Measurements from ENCODE around the gene PRODH2. TPM values are rescaled to one million over a fixed set of nuclear protein-coding genes. Genes with fewer than 3 reads are reported as not detected.
"Not testable (repeated sequence)": the region's sequence is repeated elsewhere in the genome, so short reads cannot be mapped to it uniquely, and the experiment has no call there.

The PRODH2 gene
- total RNA-seq, 1 donor from 2014 or later, result 0.46 TPM

- no peak for DNase-seq (ENCODE audit: low spot score)
These were observed 15.8 kb downstream of the PRODH2 start for GRCh38 chr19:35796645-35797542.

GRCh38 chr19:35795564-35795963 lies 17.1 kb downstream of the PRODH2 start:
- DNase-seq (ENCODE audit: low spot score), result not testable (repeated sequence)

GRCh38 chr19:35793381-35794165 lies 19.1 kb downstream of the PRODH2 start:
- no peak for DNase-seq (ENCODE audit: low spot score)

GRCh38 chr19:35792888-35793287 lies 19.8 kb downstream of the PRODH2 start:
- no peak for DNase-seq (ENCODE audit: low spot score)

GRCh38 chr19:35792312-35792711 lies 20.3 kb downstream of the PRODH2 start:
- no peak for DNase-seq (ENCODE audit: low spot score)

GRCh38 chr19:35791814-35792279 lies 20.8 kb downstream of the PRODH2 start:
- no peak for DNase-seq (ENCODE audit: low spot score)

- DNase-seq (ENCODE audit: low spot score), result no peak
These were observed 21.4 kb downstream of the PRODH2 start for GRCh38 chr19:35790981-35791813.

GRCh38 chr19:35789978-35790944 lies 22.4 kb downstream of the PRODH2 start:
- no peak for DNase-seq (ENCODE audit: low spot score)

GRCh38 chr19:35789195-35789977 lies 23.3 kb downstream of the PRODH2 start:
- DNase-seq (ENCODE audit: low spot score), result no peak

GRCh38 chr19:35788205-35788960 lies 24.3 kb downstream of the PRODH2 start:
- DNase-seq (ENCODE audit: low spot score), result no peak

- no peak for DNase-seq (ENCODE audit: low spot score)
These were observed 25.3 kb downstream of the PRODH2 start for GRCh38 chr19:35787227-35787799.

GRCh38 chr19:35786299-35787160 lies 26.1 kb downstream of the PRODH2 start:
- DNase-seq (ENCODE audit: low spot score), result no peak

- no peak for DNase-seq (ENCODE audit: low spot score)
These were observed 27.4 kb downstream of the PRODH2 start for GRCh38 chr19:35785339-35785627.

- DNase-seq (ENCODE audit: low spot score), result no peak
These were observed 27.9 kb downstream of the PRODH2 start for GRCh38 chr19:35784503-35785338.

- DNase-seq (ENCODE audit: low spot score), result no peak
These were observed 28.9 kb downstream of the PRODH2 start for GRCh38 chr19:35783469-35784434.

GRCh38 chr19:35782589-35782988 lies 30.1 kb downstream of the PRODH2 start:
- no peak for DNase-seq (ENCODE audit: low spot score)

All from mucosa of gallbladder (tissue), 1 donor.